Neuronal stem cell (in vitro differentiated cells): ENCODE results near the gene CCDC15.
A peak's percentile ranks its signal among the peaks of the same experiment; 100 is the strongest.
"Not testable (repeated sequence)": the region's sequence is repeated elsewhere in the genome, so short reads cannot be mapped to it uniquely, and the experiment has no call there.

ENCODE experiments used
- DNase-seq: peaks from one replicate; pipeline ENCODE4 v3.0.0-alpha.2; 2013; ENCODE audit warnings: low spot score
- H2AFZ ChIP-seq: one replicate; pipeline ENCODE4 v1.6.1; 2013; ENCODE audit warnings: mild to moderate bottlenecking, low read length, inconsistent platforms
- H2AK5ac ChIP-seq: 2 replicates; pipeline ENCODE4 v1.6.1; 2013; ENCODE audit warnings: low read depth, mild to moderate bottlenecking, inconsistent platforms, low read length, moderate library complexity, mixed read lengths
- H2BK120ac ChIP-seq: 2 replicates; pipeline ENCODE4 v1.6.1; 2013; ENCODE audit warnings: low read depth, mild to moderate bottlenecking, inconsistent platforms, low read length, moderate library complexity, mixed read lengths
- H2BK12ac ChIP-seq: one replicate; pipeline ENCODE4 v1.6.1; 2013; ENCODE audit warnings: low read length, inconsistent platforms
- H2BK15ac ChIP-seq: 2 replicates; pipeline ENCODE4 v1.6.1; 2013; ENCODE audit warnings: mild to moderate bottlenecking, low read length, inconsistent platforms, mixed read lengths
- H2BK5ac ChIP-seq: one replicate; pipeline ENCODE4 v1.6.1; 2013; ENCODE audit warnings: inconsistent platforms, mild to moderate bottlenecking, low read length, moderate library complexity
- H3K14ac ChIP-seq: one replicate; pipeline ENCODE4 v1.6.1; 2013; ENCODE audit warnings: low read length, inconsistent platforms
- H3K18ac ChIP-seq: 2 replicates; pipeline ENCODE4 v1.6.1; 2013; ENCODE audit warnings: low read length, inconsistent platforms
- H3K23ac ChIP-seq: 2 replicates; pipeline ENCODE4 v1.6.1; 2013; ENCODE audit warnings: low read depth, mild to moderate bottlenecking, mixed read lengths, low read length, inconsistent platforms; ENCODE audit not compliant: poor library complexity
- H3K27ac ChIP-seq: replicated peaks from 3 replicates; pipeline ENCODE4 v1.5.1; 2013; ENCODE audit warnings: low read length, inconsistent platforms
- H3K27me3 ChIP-seq, 3 experiments: 2 replicates each; pipeline ENCODE4 v1.6.1; 2013; ENCODE audit warnings: low read length in 3 of 3, mild to moderate bottlenecking in 2 of 3, inconsistent platforms in 1 of 3, low read depth in 1 of 3, mixed read lengths in 1 of 3, moderate library complexity in 1 of 3; ENCODE audit not compliant: control insufficient read depth in 3 of 3, insufficient read depth in 3 of 3
- H3K36me3 ChIP-seq, 2 donors: replicated peaks in 1 of 2; 2 replicates each; pipeline ENCODE4 v1.6.1; 2013; ENCODE audit warnings: low read length in 2 of 2; ENCODE audit not compliant: control insufficient read depth in 2 of 2, insufficient read depth in 2 of 2
- H3K4ac ChIP-seq: 2 replicates; pipeline ENCODE4 v1.6.1; 2013; ENCODE audit warnings: inconsistent platforms, mild to moderate bottlenecking, low read length, moderate library complexity
- H3K4me1 ChIP-seq, 2 donors: 1 replicate in 1 of 2; 2 replicates in 1 of 2; pipeline ENCODE4 v1.6.1; 2013; ENCODE audit warnings: low read length in 2 of 2, low read depth in 1 of 2; ENCODE audit not compliant: control insufficient read depth in 2 of 2, insufficient read depth in 1 of 2
- H3K4me2 ChIP-seq: one replicate; pipeline ENCODE4 v1.6.1; 2013; ENCODE audit warnings: mild to moderate bottlenecking, low read length, inconsistent platforms; ENCODE audit not compliant: insufficient read depth, poor library complexity, severe bottlenecking
- H3K4me3 ChIP-seq, 2 donors: 2 replicates each; pipeline ENCODE4 v1.5.1; 2013; ENCODE audit warnings: low read length in 2 of 2, mild to moderate bottlenecking in 2 of 2, inconsistent platforms in 1 of 2, moderate library complexity in 1 of 2
- H3K79me1 ChIP-seq: one replicate; pipeline ENCODE4 v1.6.1; 2013; ENCODE audit warnings: low read depth, mild to moderate bottlenecking, inconsistent platforms, low read length, moderate library complexity
- H3K9ac ChIP-seq: one replicate; pipeline ENCODE4 v1.6.1; 2013; ENCODE audit warnings: mild to moderate bottlenecking, low read depth, low read length, inconsistent platforms; ENCODE audit not compliant: poor library complexity
- H3K9me3 ChIP-seq, 2 donors: replicated peaks in 1 of 2; 2 replicates each; pipeline versions ENCODE3 to v1.6.1; 2013; ENCODE audit warnings: low read length in 2 of 2, mild to moderate bottlenecking in 2 of 2, inconsistent platforms in 1 of 2, low read depth in 1 of 2, mixed read lengths in 1 of 2, moderate library complexity in 1 of 2; ENCODE audit not compliant: control insufficient read depth in 2 of 2, insufficient read depth in 1 of 2
- H4K8ac ChIP-seq: one replicate; pipeline ENCODE4 v1.6.1; 2013; ENCODE audit warnings: low read depth, mild to moderate bottlenecking, inconsistent platforms, low read length, moderate library complexity
- H4K91ac ChIP-seq: one replicate; pipeline ENCODE4 v1.6.1; 2013; ENCODE audit warnings: low read length, low read depth, mild to moderate bottlenecking, inconsistent platforms; ENCODE audit not compliant: poor library complexity
- WGBS, 2 donors: extraction: QIAGEN DNeasy Blood & Tissue Kit; methylation state at CpG; one replicate each; pipeline ENCODE4 v1.1.7; 2013; ENCODE audit warnings: missing lambda C conversion rate in 2 of 2, mixed read lengths in 1 of 2; ENCODE audit not compliant: insufficient read length in 2 of 2, insufficient replicate concordance in 1 of 2; ENCODE audit errors: extremely low coverage in 2 of 2; 5-methylcytosine and 5-hydroxymethylcytosine counted together

CCDC15 gene

GRCh38 chr11:125025968-125026367, 72.0 kb downstream of the CCDC15 start:
- H3K4ac ChIP-seq = no peak overlapping the region
- H3K79me1 ChIP-seq = no peaks in the 10 kb centered on the region
- no peak overlapping the region for H2AFZ ChIP-seq
- peaks cover 0 to 3% of the 10 kb centered on the region in 2 donors for H3K4me1 ChIP-seq
- no peak overlapping the region for H2BK12ac ChIP-seq
- H3K36me3 ChIP-seq = no peaks in the 10 kb centered on the region
- H3K4me2 ChIP-seq = no peak overlapping the region
- no peak overlapping the region for H2BK5ac ChIP-seq
- no peak overlapping the region for H4K8ac ChIP-seq
- no peak overlapping the region for H3K9ac ChIP-seq
- H3K14ac ChIP-seq = peak overlapping the region; percentile 25
- H2AK5ac ChIP-seq = no peak overlapping the region
- H2BK120ac ChIP-seq = no peak overlapping the region
- H4K91ac ChIP-seq = no peak overlapping the region
- peaks cover 0 to 2% of the 10 kb centered on the region in 2 donors for H3K9me3 ChIP-seq
- DNase-seq = no peak
- no peak overlapping the region for H2BK15ac ChIP-seq
- no peak overlapping the region for H3K23ac ChIP-seq
- peak overlapping the region in 1 of 2 donors; percentile 41 for H3K4me3 ChIP-seq
- no peak overlapping the region for H3K18ac ChIP-seq
- no peak overlapping the region for H3K27ac ChIP-seq
- no CpG with 5 or more reads among the region's 2 CpGs for WGBS, 2 donors
- H3K27me3 ChIP-seq = no peaks in the 10 kb centered on the region

DNA sequence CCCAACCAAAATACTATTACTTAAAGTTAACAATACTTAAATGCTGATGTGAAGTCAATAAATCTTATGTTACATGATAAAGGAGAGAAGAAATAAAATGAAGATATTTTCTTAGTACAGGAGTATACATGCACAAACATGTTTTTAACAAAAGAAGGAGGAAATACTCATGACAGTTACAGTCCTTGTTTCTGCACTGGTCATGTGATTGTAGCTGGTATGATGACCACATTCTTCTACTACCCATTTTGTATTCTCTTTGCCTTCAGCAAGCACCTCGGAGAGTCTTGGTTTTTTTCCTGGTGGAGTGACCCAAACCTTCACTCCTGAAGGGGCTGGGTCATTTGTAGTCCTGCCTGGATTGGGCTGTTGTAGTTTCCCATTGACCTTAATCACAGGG, 75.4 kb downstream of the CCDC15 start:
- WGBS, 2 donors = no CpG with 5 or more reads among the region's 1 CpG
- not testable (repeated sequence) for H3K14ac ChIP-seq

GRCh38 chr11:125036933-125037332, 82.9 kb downstream of the CCDC15 start:
- Histone ChIP-seq H4K8ac (no peak overlapping the region), H3K18ac (no peak overlapping the region), H3K4ac (no peak overlapping the region), H2BK12ac (no peak overlapping the region), H3K79me1 (no peaks in the 10 kb centered on the region), H3K4me1 (no peaks in the 10 kb centered on the region), H2AFZ (no peak overlapping the region), H3K36me3 (peaks cover 0 to 10% of the 10 kb centered on the region in 2 donors), H3K4me3 (no peak overlapping the region), H2AK5ac (no peak overlapping the region), H3K9me3 (peaks cover 2 to 7% of the 10 kb centered on the region in 2 donors), H3K4me2 (no peak overlapping the region), H3K9ac (no peak overlapping the region), H3K27me3 (no peaks in the 10 kb centered on the region), H4K91ac (no peak overlapping the region), H2BK5ac (no peak overlapping the region), H3K27ac (no peak overlapping the region), H2BK120ac (no peak overlapping the region), H2BK15ac (no peak overlapping the region), H3K23ac (no peak overlapping the region), H3K14ac (no peak overlapping the region)
- DNase-seq = no peak
- no CpG with 5 or more reads among the region's 1 CpG for WGBS, 2 donors

More for the DNA sequence above, 75.4 kb downstream of the CCDC15 start:
- H3K4me3 ChIP-seq, H3K36me3 ChIP-seq, H2BK5ac ChIP-seq, H2BK12ac ChIP-seq, H3K4me2 ChIP-seq, H3K79me1 ChIP-seq, H3K23ac ChIP-seq, H3K27ac ChIP-seq, H3K4ac ChIP-seq, H4K91ac ChIP-seq, H3K18ac ChIP-seq, H3K4me1 ChIP-seq, H4K8ac ChIP-seq, H3K9ac ChIP-seq, H3K27me3 ChIP-seq, H2AK5ac ChIP-seq, H2BK15ac ChIP-seq, H2AFZ ChIP-seq, H2BK120ac ChIP-seq, H3K9me3 ChIP-seq, DNase-seq: not testable (repeated sequence)

DNA sequence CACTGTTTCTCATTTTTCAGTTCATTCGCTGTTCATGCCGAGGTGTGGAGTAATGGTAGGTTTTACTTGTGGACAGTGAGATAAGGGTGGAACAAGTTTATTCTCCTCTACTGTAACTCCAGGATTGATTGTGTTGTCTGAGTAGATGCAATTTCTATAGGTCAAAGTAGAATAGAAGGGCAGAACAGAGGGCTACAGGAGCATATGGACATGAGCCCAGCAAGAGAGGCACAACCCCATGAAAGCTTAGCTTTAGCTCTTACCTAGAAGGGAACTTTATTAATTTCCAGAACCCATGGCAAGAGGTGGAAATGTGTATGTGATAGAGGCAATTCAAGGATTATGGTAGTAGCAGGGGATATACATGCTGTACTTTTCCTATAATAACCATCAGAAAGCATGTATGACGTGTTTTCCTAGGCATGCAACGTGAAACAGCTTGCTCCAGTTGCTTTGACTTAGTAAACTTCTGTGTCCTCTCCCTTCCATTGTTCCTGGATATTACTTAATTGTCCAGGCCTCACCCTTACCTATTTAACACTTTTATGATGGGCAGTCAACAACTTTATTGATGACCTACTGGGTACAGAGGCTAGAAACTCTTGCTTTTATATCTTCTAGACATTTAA, 95.3 kb downstream of the CCDC15 start:
- H2AFZ ChIP-seq = no peak overlapping the region
- H3K9me3 ChIP-seq = peaks cover 0 to 2% of the 10 kb centered on the region in 2 donors
- H2BK15ac ChIP-seq = no peak overlapping the region
- peaks cover 0 to 2% of the 10 kb centered on the region in 2 donors for H3K36me3 ChIP-seq
- no peak overlapping the region for H3K4me3 ChIP-seq
- H4K8ac ChIP-seq = no peak overlapping the region
- no peak overlapping the region for H3K23ac ChIP-seq
- H2BK120ac ChIP-seq = no peak overlapping the region
- H2BK5ac ChIP-seq = no peak overlapping the region
- no peak overlapping the region for H3K4me2 ChIP-seq
- H3K18ac ChIP-seq = no peak overlapping the region
- H3K4me1 ChIP-seq = peaks cover 0 to 2% of the 10 kb centered on the region in 2 donors
- no peak overlapping the region for H3K14ac ChIP-seq
- H3K4ac ChIP-seq = no peak overlapping the region
- no peak for DNase-seq
- no peak overlapping the region for H3K9ac ChIP-seq
- no CpG with 5 or more reads among the region's 4 CpGs for whole genome bisulfite sequencing, 2 donors
- H2AK5ac ChIP-seq = no peak overlapping the region
- H3K79me1 ChIP-seq = no peaks in the 10 kb centered on the region
- H4K91ac ChIP-seq = no peak overlapping the region
- H2BK12ac ChIP-seq = no peak overlapping the region
- no peak overlapping the region for H3K27ac ChIP-seq
- H3K27me3 ChIP-seq = peaks cover 0 to 2% (median 0%) of the 10 kb centered on the region in 3 experiments
